Activated CD4-positive, alpha-beta T cell treated with anti-CD3 and anti-CD28 coated beads, Interleukin-2, amount 50 U/mL, for 4 hours (primary cell): ENCODE data around the gene SLIT3.

Source experiments
- DNase-seq, 2 experiments: peaks; one replicate each; pipeline ENCODE4 v3.0.0-alpha.2; 2020

The SLIT3 gene

DNA sequence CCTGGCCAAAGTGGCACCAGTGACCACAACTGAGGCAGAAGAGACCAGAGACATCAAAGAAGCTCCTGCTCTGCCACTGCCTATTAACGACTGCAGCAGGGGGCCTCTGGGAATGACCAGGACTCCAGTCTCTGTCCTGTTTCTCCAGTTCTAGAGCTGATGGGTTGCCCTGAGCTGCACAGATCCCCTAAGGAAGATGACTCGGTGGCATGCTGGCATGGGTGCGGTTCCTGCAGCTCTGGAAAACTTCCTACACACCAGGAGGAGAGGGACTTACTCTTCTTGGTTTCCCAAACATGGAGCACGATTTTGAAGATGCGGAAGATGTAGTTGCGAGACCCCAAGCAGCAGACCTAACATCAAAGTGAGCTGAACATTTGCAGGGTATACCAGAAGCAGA is 2.7 kb downstream of the SLIT3 start:
- no peak for DNase-seq

GRCh38 chr5:169296419-169297143 is 4.4 kb downstream of the SLIT3 start:
- no peak for DNase-seq

DNA sequence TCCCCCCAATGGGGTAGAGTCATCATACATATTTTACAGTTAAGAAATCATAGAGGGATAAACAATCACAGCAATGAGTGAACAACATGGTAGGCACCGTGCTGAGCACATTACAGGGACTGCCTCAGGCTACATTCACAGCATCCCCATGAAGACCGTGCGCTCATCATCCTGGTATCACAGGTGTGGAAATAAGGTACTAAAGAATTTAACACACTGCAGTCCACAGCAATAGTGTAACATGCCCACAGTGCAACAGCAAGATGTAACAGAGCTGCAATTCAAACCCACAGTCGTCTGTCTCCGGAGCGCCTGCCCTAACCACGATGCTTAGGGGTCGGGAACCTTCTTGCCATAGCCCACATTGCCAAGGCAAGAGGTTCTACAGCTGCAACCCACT is 5.6 kb downstream of the SLIT3 start:
- DNase-seq: no peak

- DNase-seq: no peak
Observed at GRCh38 chr5:169294621-169295020, 6.3 kb downstream of the SLIT3 start.

DNA sequence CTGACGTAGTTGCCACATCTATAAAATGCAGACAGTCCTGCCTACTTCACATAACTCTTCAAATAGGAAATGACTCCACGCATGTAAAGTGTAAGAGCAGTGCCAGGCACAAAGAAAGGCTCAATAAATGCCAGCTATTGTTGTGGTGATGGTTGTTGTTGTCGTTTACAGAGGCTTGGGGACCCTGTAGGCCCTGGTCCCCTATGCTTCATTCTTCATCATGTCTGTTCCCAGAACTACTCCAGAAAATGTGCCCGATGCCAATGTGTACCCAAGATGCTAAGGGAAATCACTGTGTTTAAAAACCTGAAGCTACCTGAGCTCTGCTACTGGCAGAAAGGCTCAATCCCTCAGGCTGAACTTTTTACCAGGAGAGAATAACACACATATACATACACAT is 9.1 kb downstream of the SLIT3 start:
- no peak for DNase-seq

GRCh38 chr5:169290895-169291294 is 10.0 kb downstream of the SLIT3 start:
- DNase-seq: no peak

GRCh38 chr5:169289520-169289919 is 11.4 kb downstream of the SLIT3 start:
- no peak for DNase-seq

DNA sequence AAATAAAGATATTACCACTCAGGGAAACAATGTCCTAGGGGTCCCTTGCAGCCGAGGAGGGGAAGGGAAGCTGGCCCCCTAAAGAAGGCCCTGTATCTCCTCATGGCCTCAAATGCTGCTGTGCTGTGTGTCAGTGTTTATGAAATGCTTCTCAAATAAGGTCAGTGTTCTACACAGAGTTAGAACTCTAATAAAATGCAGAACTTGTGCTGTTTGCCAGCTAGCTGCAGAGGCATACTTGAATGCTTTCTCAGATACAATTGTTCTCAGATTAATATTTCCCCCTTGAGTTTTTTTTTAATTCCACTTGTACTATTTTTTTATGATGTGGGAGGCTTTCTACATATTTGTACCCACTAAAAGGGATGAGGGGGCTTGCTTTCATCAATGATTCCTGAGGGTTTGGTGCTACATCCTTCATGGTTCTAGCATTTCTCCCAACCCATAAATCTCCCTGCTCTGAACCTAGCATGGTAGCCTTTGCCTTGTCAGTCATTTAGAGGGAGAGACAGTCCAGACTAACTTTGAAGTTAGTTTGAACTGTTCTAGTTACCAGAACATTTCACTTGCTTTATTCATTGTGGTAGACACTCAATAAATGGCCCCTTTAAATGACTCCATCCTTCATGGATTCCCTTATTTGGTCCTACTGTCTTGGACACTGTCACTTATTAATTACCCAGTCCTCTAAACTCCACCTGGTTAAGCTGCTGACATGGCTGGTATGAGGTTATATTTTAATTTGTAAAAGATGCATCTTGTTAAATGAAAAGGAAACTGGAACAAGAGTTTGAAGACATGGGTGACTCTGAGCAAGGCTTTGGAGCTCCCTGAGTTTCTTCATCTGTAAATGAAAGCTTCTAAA is 12.6 kb downstream of the SLIT3 start:
- DNase-seq: no peak

DNA sequence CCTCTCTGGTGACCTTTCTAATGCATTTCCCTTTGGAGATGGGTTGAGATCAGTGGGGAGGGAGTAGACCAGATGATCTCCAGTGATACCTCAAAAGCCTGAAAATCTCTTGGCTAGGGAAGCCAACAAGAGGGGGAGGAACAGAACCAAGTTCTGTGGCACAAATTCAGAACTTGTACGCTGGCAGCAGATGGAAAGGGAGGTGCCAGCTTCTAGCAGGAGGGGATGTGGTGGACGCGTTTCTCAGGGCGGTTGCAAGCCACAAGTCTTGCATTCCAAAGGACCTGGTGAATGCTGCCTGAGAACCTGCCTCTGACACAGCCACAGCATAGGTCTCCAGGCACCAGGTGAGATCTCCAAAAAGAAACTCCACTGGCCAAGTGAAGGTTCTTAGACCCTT is 13.4 kb downstream of the SLIT3 start:
- DNase-seq: no peak

GRCh38 chr5:169286572-169287300 is 14.2 kb downstream of the SLIT3 start:
- no peak for DNase-seq

GRCh38 chr5:169283887-169284286 is 17.1 kb downstream of the SLIT3 start:
- no peak for DNase-seq

- no peak for DNase-seq
Observed at GRCh38 chr5:169281625-169282024, 19.3 kb downstream of the SLIT3 start.

- DNase-seq: no peak
Observed at GRCh38 chr5:169280696-169281095, 20.2 kb downstream of the SLIT3 start.

GRCh38 chr5:169280286-169280685 is 20.7 kb downstream of the SLIT3 start:
- no peak for DNase-seq

DNA sequence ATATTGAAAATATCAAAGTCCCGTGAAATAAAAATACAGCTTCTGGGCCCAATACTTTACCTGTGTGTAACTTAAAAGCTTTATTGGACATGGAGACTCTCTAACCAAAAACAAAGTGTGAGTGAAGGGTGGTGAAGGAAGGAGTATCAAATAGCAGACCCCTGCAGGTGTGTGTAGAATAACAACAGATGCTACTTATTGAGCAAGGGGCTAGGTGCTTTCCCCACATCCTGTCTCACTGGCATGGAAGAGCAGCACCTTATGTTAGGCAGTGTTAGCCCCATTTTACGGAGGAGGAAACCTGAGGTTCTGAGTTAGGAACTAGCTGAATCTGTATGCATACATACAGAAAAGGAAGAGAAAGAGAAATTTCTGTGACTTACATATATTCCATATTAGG is 21.8 kb downstream of the SLIT3 start:
- no peak for DNase-seq

DNA sequence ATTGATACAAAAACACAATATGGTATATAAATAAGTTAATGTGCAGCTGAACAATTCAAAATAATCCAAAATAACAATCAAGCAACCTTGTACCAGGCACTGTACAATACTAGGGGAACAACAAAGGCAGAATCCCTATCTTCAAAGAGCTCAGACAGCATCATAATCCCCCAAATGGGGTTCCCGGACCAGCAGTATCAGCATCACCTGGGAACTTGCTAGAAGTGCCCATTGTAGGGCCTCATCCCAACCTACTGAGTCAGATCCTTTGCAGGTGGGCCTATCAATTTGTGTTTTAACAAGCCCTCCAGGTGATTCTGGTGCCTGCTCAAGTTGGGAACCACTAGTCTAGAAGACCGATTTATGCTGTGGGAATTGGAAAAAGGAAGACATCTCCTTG is 27.1 kb downstream of the SLIT3 start:
- DNase-seq: no peak

DNA sequence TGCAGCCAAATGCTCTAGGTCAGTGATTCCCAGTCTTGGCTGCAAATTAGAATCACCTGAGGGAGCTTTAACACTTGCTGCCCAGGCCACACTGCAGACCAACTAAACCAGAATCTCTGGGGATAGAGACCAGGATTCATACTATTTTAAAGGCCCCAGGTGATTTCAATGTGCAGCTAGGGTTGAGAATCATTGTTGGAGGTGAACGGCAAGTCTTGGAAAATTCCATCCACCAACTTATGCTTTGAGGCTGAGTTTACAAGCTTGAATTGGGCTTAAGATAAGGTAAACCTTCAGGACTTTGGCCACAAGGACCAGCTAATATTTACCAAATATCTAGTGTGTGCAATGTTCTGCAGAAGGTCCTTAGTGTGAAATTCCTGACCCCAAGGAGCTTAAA is 27.5 kb downstream of the SLIT3 start:
- DNase-seq: no peak

DNA sequence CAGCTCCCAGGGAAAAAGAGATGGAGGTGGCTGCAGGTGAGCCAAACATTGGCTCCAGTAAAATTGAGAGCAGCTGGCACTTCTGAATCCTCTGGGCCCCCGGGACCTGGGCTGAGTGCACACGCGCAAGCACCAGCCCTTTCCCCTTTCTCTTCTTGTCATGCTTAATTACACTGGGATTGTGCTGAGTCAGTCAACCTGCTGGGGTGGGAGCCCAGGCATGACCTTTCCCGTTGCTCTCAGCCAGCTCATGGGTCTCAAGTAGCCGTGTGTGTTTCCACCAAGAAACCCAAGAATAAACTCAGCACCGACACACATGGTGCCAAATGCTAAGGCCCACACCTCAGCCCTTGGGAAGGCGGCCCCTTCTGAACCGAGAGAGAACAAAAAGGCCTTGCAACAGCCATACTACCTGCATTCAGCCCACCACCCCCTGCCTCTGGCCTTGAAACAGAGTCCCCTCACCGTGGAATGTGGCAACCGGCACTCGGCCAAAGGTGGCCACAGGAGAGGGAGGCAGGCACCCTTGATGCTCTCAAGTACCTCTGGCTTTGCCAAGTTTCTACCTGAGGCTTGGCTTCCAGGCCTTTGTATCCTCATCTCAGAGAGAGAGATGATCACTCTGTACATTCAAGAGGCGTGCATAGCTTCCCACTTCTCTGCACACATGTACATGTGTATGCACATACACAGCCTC is 28.1 kb downstream of the SLIT3 start:
- DNase-seq: no peak

- no peak for DNase-seq
Observed at GRCh38 chr5:169272111-169272510, 28.8 kb downstream of the SLIT3 start.

DNA sequence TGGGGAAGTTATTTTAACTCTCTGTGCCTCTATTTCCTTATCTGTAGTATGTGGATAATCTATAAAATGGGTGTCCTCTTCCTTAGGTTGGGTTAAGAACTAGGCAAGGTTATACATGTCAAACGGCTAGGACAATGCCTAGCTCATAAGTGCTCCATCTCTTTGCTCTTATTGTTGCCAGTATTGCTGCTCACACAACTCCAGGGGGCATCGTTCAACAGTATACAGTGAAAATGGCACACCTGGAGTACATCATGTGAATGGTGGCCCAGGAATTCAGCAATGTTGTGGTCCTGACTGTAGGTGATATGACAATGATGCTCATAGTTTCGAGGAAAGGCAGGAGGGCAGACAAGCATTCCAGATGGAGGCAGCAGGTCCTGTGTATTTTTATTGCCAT is 30.1 kb downstream of the SLIT3 start:
- no peak for DNase-seq

GRCh38 chr5:169268019-169268418 is 32.9 kb downstream of the SLIT3 start:
- no peak for DNase-seq

DNA sequence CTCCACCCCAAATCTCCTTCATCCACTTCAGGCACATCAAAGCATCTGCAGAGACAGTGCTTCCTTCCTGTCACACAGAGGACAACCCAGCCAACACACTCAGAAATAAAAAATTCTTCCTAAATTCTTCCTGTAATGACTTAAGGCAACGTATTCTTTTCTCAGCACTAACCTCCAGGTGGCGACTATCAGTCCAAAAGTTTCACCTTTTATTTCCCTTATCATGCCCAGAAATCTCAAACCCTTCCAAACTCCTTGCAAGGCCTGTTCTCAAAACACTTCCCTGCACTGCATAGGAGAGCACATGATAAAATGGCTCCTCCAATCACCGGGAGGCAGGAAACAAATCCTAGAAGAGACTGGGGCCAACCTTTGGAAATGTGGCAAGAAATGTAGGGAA is 35.1 kb downstream of the SLIT3 start:
- DNase-seq: no peak

- no peak for DNase-seq
Observed at GRCh38 chr5:169263591-169263990, 37.3 kb downstream of the SLIT3 start.
